Kidney epithelial cell (primary cell): ENCODE data around the gene TMEM219. TPM values are rescaled to one million over a fixed set of nuclear protein-coding genes. Genes with fewer than 3 reads are reported as not detected.

ENCODE experiments used
- DNase-seq: peaks from one replicate; pipeline ENCODE4 v3.0.0-alpha.2; 2010; ENCODE audit warnings: low read depth
- H3K27me3 ChIP-seq: 2 replicates; pipeline ENCODE4 v1.6.0; 2011; ENCODE audit warnings: low read length; ENCODE audit not compliant: control insufficient read depth, insufficient read depth
- H3K36me3 ChIP-seq: 2 replicates; pipeline ENCODE4 v1.5.1; 2011; ENCODE audit warnings: low read length; ENCODE audit not compliant: control insufficient read depth, insufficient read depth
- H3K4me3 ChIP-seq: 2 replicates; pipeline ENCODE4 v1.5.1; 2011; ENCODE audit warnings: low read depth, mild to moderate bottlenecking, control low read depth, low read length
- total RNA-seq: library from RNA; depleted of rRNA; stranded (reverse); fragments of >200 nt; gene quantifications from 2 replicates; pipeline ENCODE4 v1.2.3, GENCODE V29; 2015
- TF ChIP-seq, protein P1 (sequence below): IDR thresholded peaks from 2 replicates; pipeline ENCODE4 v1.5.1; 2011; ENCODE audit warnings: mild to moderate bottlenecking, moderate library complexity, low read length, control low read depth, inconsistent platforms; ENCODE audit not compliant: insufficient read depth, poor library complexity, severe bottlenecking

TMEM219 gene
- total RNA-seq, 1 donor from 2014 or later, result 175 TPM

DNA sequence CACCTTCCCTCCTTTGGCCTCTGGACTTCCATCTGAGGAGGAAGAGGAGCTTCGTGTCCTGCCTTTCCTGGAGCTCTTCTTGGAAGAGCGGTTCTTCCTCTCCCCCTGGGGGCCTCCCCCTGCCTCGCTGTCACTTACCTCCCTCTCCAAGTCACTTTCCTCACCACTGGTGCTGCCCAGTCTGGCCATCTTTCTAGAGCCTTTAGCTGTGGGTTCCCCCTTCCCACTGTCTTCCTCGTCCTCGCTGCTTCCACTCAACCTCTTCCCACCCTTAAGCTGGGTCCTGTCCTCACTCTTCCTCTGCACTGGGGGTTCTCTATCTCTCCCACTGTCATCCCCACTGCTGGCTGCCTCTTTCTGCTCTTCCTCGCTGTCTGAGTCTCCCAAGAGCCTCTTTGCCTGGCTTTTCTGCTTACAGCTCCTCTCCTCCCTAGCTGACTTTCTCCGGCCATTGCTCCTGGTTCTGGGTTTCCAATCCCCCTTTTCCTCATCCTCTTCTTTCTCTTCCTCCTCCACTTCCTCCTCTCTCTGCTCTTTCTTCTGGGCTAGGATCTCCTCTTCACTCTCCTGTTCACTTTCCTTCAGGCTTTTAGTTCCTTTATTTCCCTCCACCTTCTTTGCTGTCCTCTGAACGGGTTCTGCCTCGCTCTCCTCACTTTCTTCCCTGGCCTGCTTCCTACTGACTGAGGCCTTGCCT is 32.2 kb downstream of the TMEM219 start:
- DNase-seq, result no peak
- TF ChIP-seq, protein P1, sequence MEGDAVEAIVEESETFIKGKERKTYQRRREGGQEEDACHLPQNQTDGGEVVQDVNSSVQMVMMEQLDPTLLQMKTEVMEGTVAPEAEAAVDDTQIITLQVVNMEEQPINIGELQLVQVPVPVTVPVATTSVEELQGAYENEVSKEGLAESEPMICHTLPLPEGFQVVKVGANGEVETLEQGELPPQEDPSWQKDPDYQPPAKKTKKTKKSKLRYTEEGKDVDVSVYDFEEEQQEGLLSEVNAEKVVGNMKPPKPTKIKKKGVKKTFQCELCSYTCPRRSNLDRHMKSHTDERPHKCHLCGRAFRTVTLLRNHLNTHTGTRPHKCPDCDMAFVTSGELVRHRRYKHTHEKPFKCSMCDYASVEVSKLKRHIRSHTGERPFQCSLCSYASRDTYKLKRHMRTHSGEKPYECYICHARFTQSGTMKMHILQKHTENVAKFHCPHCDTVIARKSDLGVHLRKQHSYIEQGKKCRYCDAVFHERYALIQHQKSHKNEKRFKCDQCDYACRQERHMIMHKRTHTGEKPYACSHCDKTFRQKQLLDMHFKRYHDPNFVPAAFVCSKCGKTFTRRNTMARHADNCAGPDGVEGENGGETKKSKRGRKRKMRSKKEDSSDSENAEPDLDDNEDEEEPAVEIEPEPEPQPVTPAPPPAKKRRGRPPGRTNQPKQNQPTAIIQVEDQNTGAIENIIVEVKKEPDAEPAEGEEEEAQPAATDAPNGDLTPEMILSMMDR, result no peak

DNA sequence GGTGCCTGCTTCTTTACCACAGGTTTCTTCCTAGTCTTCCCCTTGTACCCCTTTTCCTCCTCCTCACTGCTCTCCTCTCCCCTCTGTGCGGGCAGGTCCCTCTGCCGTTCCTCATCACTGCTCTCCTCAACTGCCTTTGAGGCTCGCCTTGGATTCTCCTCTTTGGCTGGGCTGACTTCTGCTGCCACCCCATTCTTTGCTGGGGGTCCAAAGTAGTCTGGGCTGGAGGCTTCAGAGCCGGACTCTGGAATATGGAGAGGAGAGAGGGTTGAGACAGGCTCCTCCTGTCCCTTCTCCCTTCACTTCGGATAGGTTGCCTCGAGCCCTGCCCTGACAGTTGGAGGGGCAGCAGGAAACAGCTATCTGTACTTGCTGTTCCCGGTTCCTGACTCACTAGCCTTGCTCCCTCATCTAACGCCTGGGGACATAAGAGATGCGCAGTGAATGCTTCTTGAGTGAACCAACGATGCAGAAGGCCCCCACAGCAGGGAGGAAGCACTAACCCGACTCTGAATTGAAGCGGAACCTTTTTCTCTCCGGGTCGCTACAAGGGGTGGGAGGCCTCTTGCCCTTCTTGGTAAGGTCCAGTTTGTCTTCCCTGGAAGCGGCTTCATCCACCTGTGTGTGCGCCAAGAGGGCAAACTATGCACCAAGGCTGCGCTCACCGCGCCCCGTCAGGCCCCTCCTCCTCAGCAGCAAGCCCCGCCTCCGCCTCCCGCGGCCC is 32.9 kb downstream of the TMEM219 start:
- peaks cover 2% of the 10 kb centered on the region for H3K36me3 ChIP-seq
- TF ChIP-seq, protein P1, result no peak
- H3K27me3 ChIP-seq, result no peaks in the 10 kb centered on the region
- no peak for DNase-seq
- H3K4me3 ChIP-seq, result peak overlapping the region; percentile 96

More for the DNA sequence above, 32.2 kb downstream of the TMEM219 start:
- H3K27me3 ChIP-seq, result no peaks in the 10 kb centered on the region
- peaks cover 2% of the 10 kb centered on the region for H3K36me3 ChIP-seq
- H3K4me3 ChIP-seq, result no peak overlapping the region

DNA sequence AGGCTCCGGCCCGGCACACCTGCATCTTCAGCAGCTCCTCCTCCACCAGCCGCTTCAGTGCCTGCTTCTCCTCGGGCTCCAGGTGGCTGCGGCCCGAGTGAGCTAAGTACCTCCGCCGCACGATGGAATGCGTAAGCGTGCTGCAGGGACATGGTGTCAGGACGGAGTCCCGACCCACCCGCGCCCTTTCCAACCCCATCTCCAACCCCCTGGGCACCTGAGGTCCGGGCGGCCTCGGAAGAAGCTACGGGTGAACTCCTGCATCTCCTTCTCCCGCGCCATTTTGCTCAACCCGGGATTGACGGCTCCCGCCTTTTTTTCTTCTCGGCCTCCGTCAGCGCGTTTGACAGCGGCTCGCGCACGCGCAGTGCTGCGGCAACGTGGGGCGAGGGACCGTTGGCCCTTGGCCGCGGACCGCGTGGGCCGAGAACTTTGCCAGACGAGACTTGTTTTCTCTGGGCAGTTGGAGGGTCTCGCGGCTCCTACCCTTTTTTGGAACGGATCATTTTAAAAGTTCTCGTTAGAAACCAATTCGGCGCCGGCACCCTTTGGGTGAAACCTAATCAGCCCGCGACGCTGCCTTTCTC is 33.5 kb downstream of the TMEM219 start, which contains the start of gene HIRIP3:
Gene HIRIP3 (minus strand): TSS at position 294 of the 587 bp plus-strand sequence. CDS start 12 bp downstream, at position 282.
- no peaks in the 10 kb centered on the region for H3K27me3 ChIP-seq
- peak within 1 kb of the TSS; percentile 96 for H3K4me3 ChIP-seq
- H3K36me3 ChIP-seq, result peaks cover 2% of the 10 kb centered on the region
- TF ChIP-seq, protein P1, result no peak
- DNase-seq, result no peak

DNA sequence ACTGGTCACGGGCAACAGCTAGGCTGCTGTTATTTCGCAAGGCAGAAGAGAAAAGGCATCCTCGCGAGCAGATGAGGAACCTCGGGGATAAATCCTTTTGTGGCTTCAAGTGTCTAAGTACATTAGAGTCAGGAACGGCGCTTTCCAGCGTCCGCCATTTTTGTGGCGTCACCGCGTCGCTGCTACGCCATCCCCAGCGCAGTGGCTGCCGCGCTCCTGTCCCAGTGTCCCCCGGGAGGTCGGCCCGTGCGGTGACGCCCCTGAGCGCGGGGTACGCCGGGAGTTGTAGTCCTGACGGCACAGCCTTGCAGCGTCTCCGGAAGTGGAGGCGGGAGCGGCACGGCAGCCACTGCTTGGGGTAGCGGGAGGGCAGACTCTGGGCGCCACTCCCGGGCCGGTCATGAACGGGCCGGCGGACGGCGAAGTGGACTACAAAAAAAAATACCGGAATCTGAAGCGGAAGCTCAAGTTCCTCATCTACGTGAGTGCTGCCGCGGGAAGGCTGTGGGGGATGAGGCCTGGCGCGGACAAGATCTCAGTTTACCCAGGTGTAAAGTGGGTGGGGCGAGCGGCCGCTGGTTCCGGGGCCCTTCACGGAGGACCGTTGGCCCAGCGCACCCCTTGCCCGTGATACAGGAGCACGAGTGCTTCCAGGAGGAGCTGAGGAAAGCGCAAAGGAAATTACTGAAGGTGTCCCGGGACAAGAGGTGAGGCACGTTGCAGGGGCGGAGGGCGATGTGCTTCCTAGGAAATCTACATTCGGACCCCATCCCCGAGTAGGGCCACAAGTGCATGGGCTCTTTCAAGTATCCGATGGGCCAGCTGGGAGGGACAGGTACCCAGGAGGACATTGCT is 34.3 kb downstream of the TMEM219 start, which contains the start of gene INO80E:
Gene INO80E (plus strand): TSS at position 331 of the 855 bp plus-strand sequence. CDS start 70 bp downstream, at position 401.
- Histone ChIP-seq H3K27me3 (no peaks in the 10 kb centered on the region), H3K36me3 (peaks cover 2% of the 10 kb centered on the region)

DNA sequence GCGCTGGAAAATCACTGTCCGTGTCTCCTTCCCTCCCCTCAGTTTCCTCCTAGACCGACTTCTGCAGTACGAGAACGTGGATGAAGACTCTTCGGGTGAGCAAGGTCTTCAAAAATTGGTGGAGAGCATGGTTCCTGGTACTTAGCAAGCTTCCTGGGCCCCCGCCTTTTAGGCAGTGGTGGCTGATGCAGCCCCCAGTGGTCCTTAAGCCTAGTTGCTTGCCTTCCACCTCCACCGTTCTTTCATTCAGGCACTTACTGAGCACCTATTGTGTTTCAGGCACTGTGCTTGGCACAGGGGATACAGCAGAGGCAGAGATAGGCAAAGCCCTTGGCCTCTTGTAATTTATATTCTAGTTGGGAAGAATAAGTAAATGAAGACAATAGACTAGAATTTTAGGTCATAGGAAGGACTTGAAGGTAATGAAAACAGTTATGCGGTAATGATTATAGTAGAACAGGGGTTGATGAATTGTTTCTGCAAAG is 34.9 kb downstream of the TMEM219 start:
- TF ChIP-seq, protein P1, result no peak
- Histone ChIP-seq H3K4me3 (peak overlapping the region; percentile 96), H3K27me3 (no peaks in the 10 kb centered on the region), H3K36me3 (peaks cover 2% of the 10 kb centered on the region)
- DNase-seq, result no peak

More for the DNA sequence above, 34.3 kb downstream of the TMEM219 start, which contains the start of gene INO80E:
- TF ChIP-seq, protein P1, result no peak
- DNase-seq, result peak; percentile 78
- H3K4me3 ChIP-seq, result peak within 1 kb of the TSS; percentile 96
